Pericardium fibroblast (primary cell): ENCODE data around the gene FAM204A. TPM values are rescaled to one million over a fixed set of nuclear protein-coding genes. Genes with fewer than 3 reads are reported as not detected.

ENCODE experiments used
- total RNA-seq: library from RNA; depleted of rRNA; stranded (reverse); fragments of >200 nt; gene quantifications from 2 replicates; pipeline ENCODE4 v1.2.3, GENCODE V29; 2015

Gene FAM204A
- 38.6 and 46.7 TPM in 2 replicates for total RNA-seq

GRCh38 chr10:118341791-118342637, at the start of gene FAM204A:
FAM204A (minus strand) TSS chr10:118342324; CDS start chr10:118336415, 5,909 bp downstream.

